Tibial nerve (tissue), 4 donors: Measurements from ENCODE around the gene NRXN3. TPM values are rescaled to one million over a fixed set of nuclear protein-coding genes. Genes with fewer than 3 reads are reported as not detected.

Source experiments
- DNase-seq, 2 donors: peaks; one replicate each; pipeline ENCODE4 v3.0.0-alpha.2; 2019; ENCODE audit warnings: low spot score in 2 of 2
- H3K27ac ChIP-seq, 4 donors: fragments of 200-600 bp; sonication (generic) in 3 of 4; one replicate each; pipeline ENCODE4 v1.5.1; 2017 to 2019; ENCODE audit warnings: mild to moderate bottlenecking in 1 of 4
- H3K27me3 ChIP-seq, 2 donors: fragments of 200-600 bp; sonication (generic) in 1 of 2; one replicate each; pipeline versions ENCODE4 v1.5.1 to v1.6.0; 2017 to 2019
- H3K36me3 ChIP-seq, 3 donors: fragments of 200-600 bp; sonication (generic); one replicate each; pipeline ENCODE4 v1.5.1; 2018 to 2019
- H3K4me1 ChIP-seq, 4 donors: fragments of 200-600 bp; sonication (generic) in 3 of 4; one replicate each; pipeline ENCODE4 v1.5.1; 2017 to 2019
- H3K4me3 ChIP-seq, 4 donors: fragments of 200-600 bp; sonication (generic) in 3 of 4; one replicate each; pipeline ENCODE4 v1.5.1; 2017 to 2019; ENCODE audit warnings: mild to moderate bottlenecking in 1 of 4, moderate library complexity in 1 of 4
- H3K9me3 ChIP-seq, 4 donors: fragments of 200-600 bp; sonication (generic) in 3 of 4; one replicate each; pipeline ENCODE4 v1.5.1; 2017 to 2019
- CTCF ChIP-seq, 5 experiments: fragments of 200-600 bp in 3 of 5; fragments of 450-650 bp in 2 of 5; sonication (generic) in 3 of 5; IDR thresholded peaks; one replicate each; pipeline ENCODE4 v1.5.1; 2016 to 2019; ENCODE audit warnings: antibody characterized with exemption in 5 of 5, mild to moderate bottlenecking in 3 of 5, moderate library complexity in 2 of 5
- EP300 ChIP-seq, 2 donors: sonication (generic); formaldehyde crosslinking; IDR thresholded peaks; one replicate each; pipeline ENCODE4 v1.6.1; 2017; ENCODE audit warnings: antibody characterized with exemption in 2 of 2, mild to moderate bottlenecking in 1 of 2
- POLR2A ChIP-seq, 2 donors: fragments of 450-650 bp; IDR thresholded peaks; one replicate each; pipeline ENCODE4 v1.6.1; 2017; ENCODE audit warnings: antibody characterized with exemption in 2 of 2, mild to moderate bottlenecking in 2 of 2, moderate library complexity in 2 of 2
- WGBS, 2 donors: methylation state at CpG; one replicate each; pipeline ENCODE4 v1.1.5; 2018; 5-methylcytosine and 5-hydroxymethylcytosine counted together
- total RNA-seq, 4 donors: library from RNA; depleted of rRNA; stranded (reverse); fragments of >200 nt; gene quantifications; one replicate each; pipeline ENCODE4 v1.1.0, GENCODE V29; 2016

NRXN3 gene
- total RNA-seq, 4 donors from 2014 or later: 16.7 to 52.2 (median 19.7) TPM

- Histone ChIP-seq H3K9me3 (no peaks in the 10 kb centered on the region), H3K27me3 (no peaks in the 10 kb centered on the region)
- 87 to 88% methylated on average over 21 of the region's 21 CpGs for WGBS, 2 donors
Measured at GRCh38 chr14:78173346-78174035, 3.3 kb downstream of the NRXN3 start.

GRCh38 chr14:78175412-78175811 lies 5.2 kb downstream of the NRXN3 start:
- H3K36me3 ChIP-seq: no peaks in the 10 kb centered on the region
- H3K27ac ChIP-seq: no peak overlapping the region
- no peak for DNase-seq
- H3K4me3 ChIP-seq: no peak overlapping the region
- no peaks in the 10 kb centered on the region for H3K9me3 ChIP-seq
- 90% methylated on average over 9 of the region's 9 CpGs for WGBS, 2 donors
- TF ChIP-seq EP300 (IDR thresholded peaks at IDR 0.05) (no peak), POLR2A (IDR thresholded peaks at IDR 0.05) (no peak), CTCF (IDR thresholded peaks at IDR 0.05) (no peak)
- no peaks in the 10 kb centered on the region for H3K27me3 ChIP-seq
- no peaks in the 10 kb centered on the region for H3K4me1 ChIP-seq

More at GRCh38 chr14:78173346-78174035, 3.3 kb downstream of the NRXN3 start:
- Histone ChIP-seq H3K27ac (no peak overlapping the region), H3K4me1 (no peaks in the 10 kb centered on the region), H3K36me3 (no peaks in the 10 kb centered on the region), H3K4me3 (no peak overlapping the region)
- no peak for DNase-seq
- TF ChIP-seq EP300 (IDR thresholded peaks at IDR 0.05) (no peak), POLR2A (IDR thresholded peaks at IDR 0.05) (no peak), CTCF (IDR thresholded peaks at IDR 0.05) (no peak)

GRCh38 chr14:78178071-78178470 lies 7.9 kb downstream of the NRXN3 start:
- H3K27me3 ChIP-seq: no peaks in the 10 kb centered on the region
- H3K27ac ChIP-seq: no peak overlapping the region
- H3K4me3 ChIP-seq: no peak overlapping the region
- no peaks in the 10 kb centered on the region for H3K9me3 ChIP-seq
- H3K36me3 ChIP-seq: no peaks in the 10 kb centered on the region
- 83 to 97% methylated on average over 2 to 3 of the region's 3 CpGs for WGBS, 2 donors
- TF ChIP-seq EP300 (IDR thresholded peaks at IDR 0.05) (no peak), CTCF (IDR thresholded peaks at IDR 0.05) (no peak), POLR2A (IDR thresholded peaks at IDR 0.05) (no peak)
- no peaks in the 10 kb centered on the region for H3K4me1 ChIP-seq
- DNase-seq: no peak

- WGBS, 2 donors: 76 to 88% methylated on average over 3 of the region's 3 CpGs
- TF ChIP-seq POLR2A (IDR thresholded peaks at IDR 0.05): no peak
- TF ChIP-seq EP300 (IDR thresholded peaks at IDR 0.05): no peak
- TF ChIP-seq CTCF (IDR thresholded peaks at IDR 0.05): no peak
- Histone ChIP-seq H3K4me3 (no peak overlapping the region), H3K9me3 (no peaks in the 10 kb centered on the region), H3K4me1 (no peaks in the 10 kb centered on the region), H3K27me3 (no peaks in the 10 kb centered on the region), H3K36me3 (no peaks in the 10 kb centered on the region), H3K27ac (no peak overlapping the region)
- DNase-seq: no peak
Measured at GRCh38 chr14:78178971-78179370, 8.8 kb downstream of the NRXN3 start.

- WGBS, 2 donors: 55 to 70% methylated on average over 3 of the region's 3 CpGs
- Histone ChIP-seq H3K27me3 (no peaks in the 10 kb centered on the region), H3K9me3 (no peaks in the 10 kb centered on the region), H3K27ac (no peak overlapping the region), H3K36me3 (no peaks in the 10 kb centered on the region), H3K4me1 (no peaks in the 10 kb centered on the region), H3K4me3 (no peak overlapping the region)
- no peak for DNase-seq
- no peak for TF ChIP-seq CTCF (IDR thresholded peaks at IDR 0.05)
- no peak for TF ChIP-seq POLR2A (IDR thresholded peaks at IDR 0.05)
Measured at GRCh38 chr14:78181270-78181669, 11.1 kb downstream of the NRXN3 start.
